Left ventricle myocardium inferior (tissue), 1 donor: Measurements from ENCODE around the gene PNLIPRP3. TPM values are rescaled to one million over a fixed set of nuclear protein-coding genes. Genes with fewer than 3 reads are reported as not detected.
A peak's percentile ranks its signal among the peaks of the same experiment; 100 is the strongest.

Experiments
- DNase-seq: peaks from one replicate; pipeline ENCODE4 v3.0.0-alpha.2; 2020
- H3K27ac ChIP-seq: fragments of 200-600 bp; replicated peaks from 2 replicates; pipeline ENCODE4 v1.8.0; 2021
- H3K27me3 ChIP-seq: fragments of 200-600 bp; 2 replicates; pipeline ENCODE4 v1.8.0; 2021; ENCODE audit warnings: low read depth
- H3K36me3 ChIP-seq: fragments of 200-600 bp; 2 replicates; pipeline ENCODE4 v1.8.0; 2021
- H3K4me1 ChIP-seq: fragments of 200-600 bp; 2 replicates; pipeline ENCODE4 v1.8.0; 2021
- H3K4me3 ChIP-seq: fragments of 200-600 bp; 2 replicates; pipeline ENCODE4 v1.8.0; 2021; ENCODE audit warnings: mild to moderate bottlenecking, moderate library complexity
- H3K9me3 ChIP-seq: fragments of 200-600 bp; replicated peaks from 2 replicates; pipeline ENCODE4 v1.8.0; 2021
- CTCF ChIP-seq: fragments of 200-600 bp; IDR thresholded peaks from 2 replicates; pipeline ENCODE4 v1.8.0; 2021; ENCODE audit warnings: antibody characterized with exemption, mild to moderate bottlenecking, borderline replicate concordance
- intact Hi-C: fragments of 100-400 bp; cut with micrococcal nuclease; formaldehyde crosslinking; loops from one replicate; pipeline ENCODE4 v1.11.0; 2022
- total RNA-seq: library from RNA; stranded (reverse); fragmentation: NEBNext Ultra II Directional; extraction: Animal tissue kit (Norgen Biotek cat#: 25700); gene quantifications from one replicate; pipeline ENCODE4 v1.2.1, GENCODE V29; 2021
- donor health status: DM: no; HTN: yes; CAD: no; lungs with severe emphysema.

PNLIPRP3 gene
- total RNA-seq, 1 donor from 2014 or later = not detected

- TF ChIP-seq CTCF = no peak
- peaks cover 10% of the 10 kb centered on the region for H3K27me3 ChIP-seq
- no peak overlapping the region for H3K4me3 ChIP-seq
- intact Hi-C loops = no loop called here
- no peaks in the 10 kb centered on the region for H3K36me3 ChIP-seq
- H3K9me3 ChIP-seq = peaks cover 8% of the 10 kb centered on the region
- DNase-seq = no peak
- no peaks in the 10 kb centered on the region for H3K4me1 ChIP-seq
- no peak overlapping the region for H3K27ac ChIP-seq
Measured at GRCh38 chr10:116504786-116505185, 77.1 kb downstream of the PNLIPRP3 start.

DNA sequence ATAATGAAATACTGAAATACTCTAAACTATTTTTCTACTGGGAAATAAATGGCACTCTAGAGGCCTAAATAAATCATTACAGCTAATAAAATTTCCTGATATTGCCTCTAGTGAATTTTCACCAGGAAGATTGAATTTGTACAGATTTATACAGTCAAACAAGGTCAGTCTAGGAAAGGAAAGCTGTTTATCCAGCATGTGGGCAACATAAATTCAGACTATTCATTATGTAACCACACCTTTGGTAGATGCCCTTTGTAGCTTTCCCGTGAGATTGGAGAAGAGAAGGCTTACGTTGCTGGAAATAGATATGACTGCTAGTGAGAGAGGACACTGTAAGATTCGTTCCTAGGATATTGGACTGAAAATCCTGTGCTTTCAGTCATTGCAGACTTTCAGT lies 82.9 kb downstream of the PNLIPRP3 start:
- no peaks in the 10 kb centered on the region for H3K9me3 ChIP-seq
- no peaks in the 10 kb centered on the region for H3K36me3 ChIP-seq
- peaks cover 15% of the 10 kb centered on the region for H3K27me3 ChIP-seq
- intact Hi-C loops = no loop called here
- DNase-seq = no peak
- no peak for TF ChIP-seq CTCF
- H3K4me3 ChIP-seq = no peak overlapping the region
- H3K4me1 ChIP-seq = no peaks in the 10 kb centered on the region
- no peak overlapping the region for H3K27ac ChIP-seq

DNA sequence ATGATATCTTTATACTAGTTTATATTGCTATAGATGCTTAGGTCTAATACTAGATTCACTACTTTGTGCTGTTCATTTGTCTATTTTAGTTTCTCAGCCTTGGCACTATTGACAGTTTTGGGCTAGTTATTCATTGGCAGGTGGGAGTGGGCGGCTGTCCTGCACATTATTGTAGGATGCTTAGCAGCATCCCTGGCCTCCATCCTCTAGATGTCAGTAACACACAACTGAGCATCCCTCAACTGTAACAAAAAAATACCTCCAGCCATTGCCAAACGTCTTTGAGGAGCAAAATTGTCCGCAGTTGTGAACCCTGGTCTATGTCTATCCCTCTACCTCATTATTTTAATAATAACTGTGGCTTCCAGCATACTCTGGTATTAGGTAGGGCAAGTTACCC lies 83.7 kb downstream of the PNLIPRP3 start:
- TF ChIP-seq CTCF = no peak
- DNase-seq = no peak
- Histone ChIP-seq H3K4me3 (no peak overlapping the region), H3K27ac (no peak overlapping the region), H3K27me3 (peaks cover 15% of the 10 kb centered on the region), H3K9me3 (no peaks in the 10 kb centered on the region), H3K4me1 (no peaks in the 10 kb centered on the region), H3K36me3 (no peaks in the 10 kb centered on the region)
- intact Hi-C loops = no loop called here

DNA sequence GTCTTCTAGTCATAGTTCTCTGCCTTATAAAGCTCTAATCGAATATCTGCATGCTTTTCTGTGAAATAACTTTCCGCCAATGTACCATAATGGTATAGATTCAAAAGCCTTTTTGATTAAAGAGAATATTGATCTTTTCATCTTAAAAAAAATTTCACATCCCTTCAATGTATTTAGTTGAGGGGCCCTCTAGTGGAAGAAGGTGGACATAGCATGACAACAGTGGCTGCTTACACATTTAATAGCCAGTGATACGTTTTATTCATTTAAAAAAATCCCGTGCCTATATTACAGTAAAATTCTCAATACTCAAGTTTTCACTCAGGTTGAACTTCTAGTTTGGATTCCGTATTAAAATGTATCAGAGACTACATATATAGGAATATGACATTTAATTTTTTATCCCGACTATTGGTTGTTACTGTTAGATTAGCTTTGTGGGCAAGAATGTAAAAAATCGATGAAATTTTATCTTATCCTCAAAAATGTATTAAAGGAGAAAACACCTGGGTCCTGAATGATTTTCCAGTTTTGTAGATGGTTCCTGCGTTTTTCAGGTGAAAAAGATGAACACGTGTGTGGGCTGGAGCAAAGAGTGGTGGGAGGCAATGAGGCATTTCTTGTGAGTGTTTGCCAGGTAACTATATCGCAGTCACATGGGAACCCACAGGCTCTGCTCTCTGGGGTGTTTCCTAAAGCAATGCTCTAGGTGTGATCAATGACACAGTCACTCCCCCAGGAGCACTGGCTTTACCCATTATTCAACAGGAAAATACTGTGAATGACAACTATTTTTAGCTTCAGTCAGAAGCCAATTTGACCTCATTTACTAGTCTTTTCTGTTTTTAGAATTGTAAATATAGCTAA lies 94.0 kb downstream of the PNLIPRP3 start:
- no peak overlapping the region for H3K4me3 ChIP-seq
- peaks cover 38% of the 10 kb centered on the region for H3K27me3 ChIP-seq
- no peaks in the 10 kb centered on the region for H3K4me1 ChIP-seq
- H3K9me3 ChIP-seq = no peaks in the 10 kb centered on the region
- intact Hi-C loops = no loop called here
- peak; percentile 86 for TF ChIP-seq CTCF
- DNase-seq = no peak
- no peak overlapping the region for H3K27ac ChIP-seq
- H3K36me3 ChIP-seq = no peaks in the 10 kb centered on the region

DNA sequence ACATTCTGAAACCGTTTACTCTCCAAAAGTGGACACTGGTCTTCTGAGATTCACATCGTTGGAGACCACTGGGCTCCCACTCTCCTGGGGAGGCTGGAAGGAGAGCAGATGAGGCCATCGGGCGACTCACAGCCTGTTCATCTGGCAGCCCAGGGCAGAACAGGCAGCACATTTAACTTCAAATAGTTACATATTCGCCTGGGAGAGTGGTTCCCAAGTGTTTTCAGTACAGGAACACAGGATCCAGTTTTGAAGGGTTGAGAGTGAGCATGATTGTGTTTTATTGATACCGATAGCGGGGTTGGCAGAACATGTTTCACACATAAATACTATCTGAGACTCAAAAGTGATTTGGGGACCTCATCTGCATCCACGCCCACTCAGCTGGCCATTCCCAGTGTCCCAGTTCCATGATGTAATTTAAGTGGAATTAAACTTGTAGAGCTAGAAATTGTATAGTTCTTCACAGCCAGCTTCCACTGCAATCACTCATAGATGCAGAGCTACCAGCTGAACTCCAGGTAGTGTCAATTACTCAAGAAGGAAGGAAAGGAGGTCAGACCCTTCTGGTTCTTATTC lies 95.2 kb downstream of the PNLIPRP3 start:
- no peak for TF ChIP-seq CTCF
- H3K36me3 ChIP-seq = no peaks in the 10 kb centered on the region
- H3K9me3 ChIP-seq = no peaks in the 10 kb centered on the region

More for the DNA sequence above, 95.2 kb downstream of the PNLIPRP3 start:
- H3K4me1 ChIP-seq = no peaks in the 10 kb centered on the region
- no peak for DNase-seq
- intact Hi-C loops = no loop called here
- H3K27me3 ChIP-seq = peaks cover 43% of the 10 kb centered on the region
- H3K27ac ChIP-seq = no peak overlapping the region
- no peak overlapping the region for H3K4me3 ChIP-seq
